PC-9 (cell line): ENCODE measurements around the gene MTRFR.

Experiments
- CTCF ChIP-seq: fragments of 200-600 bp; sonication (generic); conservative IDR thresholded peaks from 2 replicates; pipeline ENCODE4 v1.6.1; 2017; ENCODE audit warnings: mixed run types, antibody characterized with exemption, mild to moderate bottlenecking, moderate library complexity
- EZH2 ChIP-seq: fragments of 200-600 bp; sonication (generic); IDR thresholded peaks from 2 replicates; pipeline ENCODE4 v1.8.0; 2017; ENCODE audit warnings: antibody characterized with exemption, low read depth

- TF ChIP-seq CTCF = no peak
- no peak for TF ChIP-seq EZH2
Measured at GRCh38 chr12:123250471-123251383, 17.5 kb downstream of the MTRFR start.
